Kidney epithelial cell (primary cell): Measurements from ENCODE around the gene CREBL2. TPM values are rescaled to one million over a fixed set of nuclear protein-coding genes. Genes with fewer than 3 reads are reported as not detected.

ENCODE experiments used
- DNase-seq: peaks from one replicate; pipeline ENCODE4 v3.0.0-alpha.2; 2010; ENCODE audit warnings: low read depth
- H3K27me3 ChIP-seq: 2 replicates; pipeline ENCODE4 v1.6.0; 2011; ENCODE audit warnings: low read length; ENCODE audit not compliant: control insufficient read depth, insufficient read depth
- H3K36me3 ChIP-seq: 2 replicates; pipeline ENCODE4 v1.5.1; 2011; ENCODE audit warnings: low read length; ENCODE audit not compliant: control insufficient read depth, insufficient read depth
- H3K4me3 ChIP-seq: 2 replicates; pipeline ENCODE4 v1.5.1; 2011; ENCODE audit warnings: low read depth, mild to moderate bottlenecking, control low read depth, low read length
- CTCF ChIP-seq: IDR thresholded peaks from 2 replicates; pipeline ENCODE4 v1.5.1; 2011; ENCODE audit warnings: mild to moderate bottlenecking, moderate library complexity, low read length, control low read depth, inconsistent platforms; ENCODE audit not compliant: insufficient read depth, poor library complexity, severe bottlenecking
- total RNA-seq: library from RNA; depleted of rRNA; stranded (reverse); fragments of >200 nt; gene quantifications from 2 replicates; pipeline ENCODE4 v1.2.3, GENCODE V29; 2015

Gene CREBL2
- total RNA-seq, 1 donor from 2014 or later = 21.7 TPM

GRCh38 chr12:12686925-12687324 lies 75.2 kb downstream of the CREBL2 start:
- Histone ChIP-seq H3K36me3 (no peaks in the 10 kb centered on the region), H3K4me3 (no peak overlapping the region), H3K27me3 (no peaks in the 10 kb centered on the region)
- TF ChIP-seq CTCF = no peak
- no peak for DNase-seq

- Histone ChIP-seq H3K4me3 (no peak overlapping the region), H3K36me3 (no peaks in the 10 kb centered on the region), H3K27me3 (no peaks in the 10 kb centered on the region)
- TF ChIP-seq CTCF = no peak
- DNase-seq = no peak
These were observed 78.1 kb downstream of the CREBL2 start for GRCh38 chr12:12689647-12690300.

GRCh38 chr12:12691549-12691948 lies 79.9 kb downstream of the CREBL2 start:
- TF ChIP-seq CTCF = no peak
- no peak for DNase-seq
- H3K4me3 ChIP-seq = no peak overlapping the region
- no peaks in the 10 kb centered on the region for H3K36me3 ChIP-seq
- H3K27me3 ChIP-seq = no peaks in the 10 kb centered on the region

- no peak for DNase-seq
- TF ChIP-seq CTCF = no peak
- no peak overlapping the region for H3K4me3 ChIP-seq
- H3K36me3 ChIP-seq = no peaks in the 10 kb centered on the region
- H3K27me3 ChIP-seq = no peaks in the 10 kb centered on the region
These were observed 81.5 kb downstream of the CREBL2 start for GRCh38 chr12:12693111-12693671.

Other genes with a start within 250 kb of the CREBL2 start
- gene DUSP16, start 49.0 kb upstream of the CREBL2 start, total RNA-seq = 22.7 and 24.5 TPM in 2 replicates
- gene GPR19, start 84.3 kb downstream of the CREBL2 start, total RNA-seq = 0.27 and 0.84 TPM in 2 replicates
- 25.5 and 26.5 TPM in 2 replicates for gene CDKN1B, start 105.5 kb downstream of the CREBL2 start, total RNA-seq
- gene APOLD1, start 173.8 kb downstream of the CREBL2 start, total RNA-seq = 1.4 and 2.0 TPM in 2 replicates
- 59.0 and 63.7 TPM in 2 replicates for gene DDX47, start 201.5 kb downstream of the CREBL2 start, total RNA-seq